PFSK-1 (cell line): ENCODE data around the gene HSPB1.

ENCODE experiments used
- POLR2AphosphoS5 ChIP-seq: IDR thresholded peaks from 2 replicates; pipeline ENCODE4 v1.6.1; 2012; ENCODE audit warnings: low read depth, mild to moderate bottlenecking, control low read depth, low read length, moderate library complexity
- SIN3A ChIP-seq: IDR thresholded peaks from 2 replicates; pipeline ENCODE4 v1.6.1; 2012; ENCODE audit warnings: mild to moderate bottlenecking, low read length, moderate library complexity, borderline replicate concordance; ENCODE audit not compliant: insufficient read depth
- TAF1 ChIP-seq: IDR thresholded peaks from 2 replicates; pipeline ENCODE4 v1.6.1; 2012; ENCODE audit warnings: low read length, control low read depth, borderline replicate concordance; ENCODE audit not compliant: insufficient read depth
- TF ChIP-seq, protein P1 (sequence below), 2 experiments: IDR thresholded peaks; 2 replicates each; pipeline versions ENCODE4 v1.6.1 to v1.8.0; 2011 to 2012; ENCODE audit warnings: low read depth in 2 of 2, low read length in 2 of 2, control low read depth in 1 of 2, inconsistent platforms in 1 of 2, mild to moderate bottlenecking in 1 of 2, moderate library complexity in 1 of 2; ENCODE audit not compliant: insufficient read depth in 1 of 2

DNA sequence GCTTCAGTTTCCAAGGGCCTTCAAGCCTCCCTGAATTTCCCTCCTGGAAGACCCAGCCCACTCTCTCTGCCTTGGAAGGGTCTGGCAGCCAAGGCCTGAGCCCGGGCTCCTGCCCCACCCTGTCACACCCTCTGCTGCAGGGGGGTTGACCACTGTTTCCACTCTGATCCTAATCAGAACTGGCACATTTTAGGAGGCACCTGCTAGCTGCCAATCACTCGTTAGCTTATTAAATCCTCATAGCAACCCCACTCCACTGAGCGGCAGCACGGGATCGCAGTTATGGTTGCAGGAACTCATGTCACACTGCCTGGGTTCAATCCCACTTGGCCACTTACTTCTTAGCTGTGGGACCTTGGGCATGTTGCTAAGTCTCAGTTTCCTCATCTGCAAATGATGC is 12.9 kb downstream of the HSPB1 start:
- TF ChIP-seq TAF1 (no peak), POLR2AphosphoS5 (no peak), SIN3A (no peak)
- TF ChIP-seq, protein P1, sequence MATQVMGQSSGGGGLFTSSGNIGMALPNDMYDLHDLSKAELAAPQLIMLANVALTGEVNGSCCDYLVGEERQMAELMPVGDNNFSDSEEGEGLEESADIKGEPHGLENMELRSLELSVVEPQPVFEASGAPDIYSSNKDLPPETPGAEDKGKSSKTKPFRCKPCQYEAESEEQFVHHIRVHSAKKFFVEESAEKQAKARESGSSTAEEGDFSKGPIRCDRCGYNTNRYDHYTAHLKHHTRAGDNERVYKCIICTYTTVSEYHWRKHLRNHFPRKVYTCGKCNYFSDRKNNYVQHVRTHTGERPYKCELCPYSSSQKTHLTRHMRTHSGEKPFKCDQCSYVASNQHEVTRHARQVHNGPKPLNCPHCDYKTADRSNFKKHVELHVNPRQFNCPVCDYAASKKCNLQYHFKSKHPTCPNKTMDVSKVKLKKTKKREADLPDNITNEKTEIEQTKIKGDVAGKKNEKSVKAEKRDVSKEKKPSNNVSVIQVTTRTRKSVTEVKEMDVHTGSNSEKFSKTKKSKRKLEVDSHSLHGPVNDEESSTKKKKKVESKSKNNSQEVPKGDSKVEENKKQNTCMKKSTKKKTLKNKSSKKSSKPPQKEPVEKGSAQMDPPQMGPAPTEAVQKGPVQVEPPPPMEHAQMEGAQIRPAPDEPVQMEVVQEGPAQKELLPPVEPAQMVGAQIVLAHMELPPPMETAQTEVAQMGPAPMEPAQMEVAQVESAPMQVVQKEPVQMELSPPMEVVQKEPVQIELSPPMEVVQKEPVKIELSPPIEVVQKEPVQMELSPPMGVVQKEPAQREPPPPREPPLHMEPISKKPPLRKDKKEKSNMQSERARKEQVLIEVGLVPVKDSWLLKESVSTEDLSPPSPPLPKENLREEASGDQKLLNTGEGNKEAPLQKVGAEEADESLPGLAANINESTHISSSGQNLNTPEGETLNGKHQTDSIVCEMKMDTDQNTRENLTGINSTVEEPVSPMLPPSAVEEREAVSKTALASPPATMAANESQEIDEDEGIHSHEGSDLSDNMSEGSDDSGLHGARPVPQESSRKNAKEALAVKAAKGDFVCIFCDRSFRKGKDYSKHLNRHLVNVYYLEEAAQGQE (IDR thresholded peaks at IDR 0.05; ENCODE audit: insufficient read depth in 1 of 2, low read depth in 2 of 2, low read length in 2 of 2) = no peak
